ENCODE data around the gene PRKCZ.

- TF ChIP-seq ZNF274 (IDR thresholded peaks at IDR 0.05; ENCODE audit: low read depth, low read length) (no peak), SUZ12 (IDR thresholded peaks at IDR 0.05; ENCODE audit: extremely low read depth, insufficient read depth, insufficient read length) (no peak)
Measured at GRCh38 chr1:2106659-2107405, 56.6 kb downstream of the PRKCZ start.

Measured in NT2/D1 (cell line).